Calu3 (cell line): ENCODE data around the gene CACNA1F. TPM values are rescaled to one million over a fixed set of nuclear protein-coding genes. Genes with fewer than 3 reads are reported as not detected.

Experiments used
- BruUV-seq: library from RNA; stranded (reverse); fragments of 400-500 nt; replicated peaks from 2 replicates; lab custom pipeline; 2021; lab: Mats Ljungman, UMichigan
- CTCF ChIA-PET: fragments of 300-600 bp; sonication (Branson Sonifier 250); formaldehyde crosslinking; loops from one replicate; lab custom pipeline; 2022; ENCODE audit warnings: antibody characterized with exemption; lab: Charles Lee
- DNase-seq: peaks from one replicate; pipeline ENCODE4 v3.0.0; 2022
- H3K27ac Mint-ChIP-seq: one replicate; pipeline ENCODE4 v1.8.0; 2022; ENCODE audit warnings: mixed read lengths; ENCODE audit not compliant: unreplicated experiment
- H3K27me3 Mint-ChIP-seq: one replicate; pipeline ENCODE4 v1.8.0; 2022; ENCODE audit warnings: mixed read lengths; ENCODE audit not compliant: unreplicated experiment
- H3K36me3 Mint-ChIP-seq: one replicate; pipeline ENCODE4 v1.8.0; 2022; ENCODE audit warnings: mild to moderate bottlenecking, moderate library complexity, mixed read lengths; ENCODE audit not compliant: insufficient read depth, unreplicated experiment
- H3K4me1 Mint-ChIP-seq: one replicate; pipeline ENCODE4 v1.8.0; 2022; ENCODE audit warnings: mild to moderate bottlenecking, low read depth, mixed read lengths; ENCODE audit not compliant: unreplicated experiment
- H3K4me3 Mint-ChIP-seq: one replicate; pipeline ENCODE4 v1.8.0; 2022; ENCODE audit warnings: mild to moderate bottlenecking, low read depth, moderate library complexity, mixed read lengths; ENCODE audit not compliant: unreplicated experiment
- H3K9me3 Mint-ChIP-seq: one replicate; pipeline ENCODE4 v1.8.0; 2022; ENCODE audit warnings: low read depth, mixed read lengths; ENCODE audit not compliant: unreplicated experiment
- intact Hi-C: fragments of 100-400 bp; cut with micrococcal nuclease; formaldehyde crosslinking; loops from one replicate; pipeline ENCODE4 v1.10.0; 2022; ENCODE audit not compliant: unreplicated experiment
- total RNA-seq: library from RNA; stranded (reverse); gene quantifications from 2 replicates; pipeline ENCODE4 v1.2.3, GENCODE V29; 2022
- TF ChIP-seq, protein P1 (sequence below): fragments of 200-600 bp; IDR thresholded peaks from one replicate; pipeline ENCODE4 v1.8.0; 2022; ENCODE audit warnings: antibody characterized with exemption; ENCODE audit not compliant: unreplicated experiment

The CACNA1F gene
- total RNA-seq, 1 experiment from 2014 or later = not detected

DNA sequence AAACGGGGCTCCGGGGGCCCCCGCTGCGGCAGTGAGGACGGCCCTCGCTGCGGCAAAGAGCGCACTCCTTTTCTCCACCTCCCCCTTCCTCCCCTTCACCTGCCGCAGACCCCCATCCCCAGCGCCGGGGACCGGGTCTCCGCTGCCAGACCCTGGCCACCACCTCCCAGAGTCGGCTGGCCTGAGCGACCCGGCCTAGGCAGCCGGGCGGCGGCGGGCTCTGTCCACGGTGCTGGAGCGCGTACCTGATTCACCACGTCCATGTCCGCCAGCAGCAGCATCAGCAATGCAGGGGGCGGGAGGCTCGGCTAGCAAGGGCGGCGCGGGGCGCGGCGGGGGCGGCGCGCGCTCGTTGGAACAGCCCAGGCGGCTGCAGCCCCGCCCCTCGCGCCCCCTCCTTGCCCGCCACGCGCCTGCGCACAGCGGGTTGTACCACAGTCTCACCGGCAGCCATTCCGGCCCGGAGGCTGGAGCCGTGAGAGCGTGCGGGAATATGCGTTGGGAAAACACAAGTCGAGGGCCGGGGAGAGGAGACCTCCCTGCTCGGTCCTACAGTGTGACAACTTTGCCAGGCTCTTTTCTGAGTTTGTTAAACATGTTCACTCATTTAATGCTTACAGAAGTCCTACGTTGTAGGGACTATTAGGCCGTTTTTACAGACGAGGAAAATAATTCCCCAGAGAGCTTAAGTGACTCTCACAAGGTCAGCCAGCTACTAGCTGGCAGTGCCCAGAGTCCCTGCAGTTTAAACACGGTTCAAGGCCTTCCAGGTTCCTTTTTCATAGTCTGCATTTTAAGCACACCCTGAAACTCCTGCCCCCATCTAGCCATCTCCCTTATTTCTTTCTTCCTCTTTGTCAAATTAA lies 33.0 kb downstream of the CACNA1F start, which contains the start of gene SYP:
TSS of gene SYP (minus strand) at position 288 of the 866 bp plus-strand sequence. CDS start at position 281, 7 bp downstream.
- Mint-ChIP-seq H3K9me3 (no peaks in the 10 kb centered on the region), H3K4me3 (peak within 1 kb of the TSS; percentile 20), H3K4me1 (peaks cover 10% of the 10 kb centered on the region), H3K27me3 (peaks cover 40% of the 10 kb centered on the region), H3K36me3 (peaks cover 11% of the 10 kb centered on the region), H3K27ac (no peak within 1 kb of the TSS)
- intact Hi-C loops = loop anchor here (10.0 kb wide), 1 partner anchor 555 kb away; no protein-coding TSS in a partner anchor
- TF ChIP-seq, protein P1, sequence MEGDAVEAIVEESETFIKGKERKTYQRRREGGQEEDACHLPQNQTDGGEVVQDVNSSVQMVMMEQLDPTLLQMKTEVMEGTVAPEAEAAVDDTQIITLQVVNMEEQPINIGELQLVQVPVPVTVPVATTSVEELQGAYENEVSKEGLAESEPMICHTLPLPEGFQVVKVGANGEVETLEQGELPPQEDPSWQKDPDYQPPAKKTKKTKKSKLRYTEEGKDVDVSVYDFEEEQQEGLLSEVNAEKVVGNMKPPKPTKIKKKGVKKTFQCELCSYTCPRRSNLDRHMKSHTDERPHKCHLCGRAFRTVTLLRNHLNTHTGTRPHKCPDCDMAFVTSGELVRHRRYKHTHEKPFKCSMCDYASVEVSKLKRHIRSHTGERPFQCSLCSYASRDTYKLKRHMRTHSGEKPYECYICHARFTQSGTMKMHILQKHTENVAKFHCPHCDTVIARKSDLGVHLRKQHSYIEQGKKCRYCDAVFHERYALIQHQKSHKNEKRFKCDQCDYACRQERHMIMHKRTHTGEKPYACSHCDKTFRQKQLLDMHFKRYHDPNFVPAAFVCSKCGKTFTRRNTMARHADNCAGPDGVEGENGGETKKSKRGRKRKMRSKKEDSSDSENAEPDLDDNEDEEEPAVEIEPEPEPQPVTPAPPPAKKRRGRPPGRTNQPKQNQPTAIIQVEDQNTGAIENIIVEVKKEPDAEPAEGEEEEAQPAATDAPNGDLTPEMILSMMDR = no peak
- CTCF ChIA-PET = no interaction called here
- DNase-seq = peak; percentile 92
- BruUV-seq = no TSS peak

DNA sequence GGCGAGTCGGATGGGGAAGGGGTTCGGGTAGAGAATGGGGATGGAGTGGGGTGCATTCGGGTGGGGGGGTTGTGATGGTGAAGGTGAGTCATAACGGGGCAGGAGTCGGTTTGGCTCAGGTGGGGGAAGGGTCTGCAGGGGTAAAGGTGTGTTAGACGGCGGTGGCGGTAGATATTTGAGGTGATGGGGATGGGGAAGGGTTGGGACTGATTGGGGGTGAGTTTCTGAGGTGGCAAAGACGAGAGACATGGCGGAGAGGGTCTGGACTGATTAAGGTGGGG lies 33.9 kb downstream of the CACNA1F start:
- Mint-ChIP-seq H3K27ac (no peak overlapping the region), H3K27me3 (peaks cover 35% of the 10 kb centered on the region)
- no TSS peak for BruUV-seq

DNA sequence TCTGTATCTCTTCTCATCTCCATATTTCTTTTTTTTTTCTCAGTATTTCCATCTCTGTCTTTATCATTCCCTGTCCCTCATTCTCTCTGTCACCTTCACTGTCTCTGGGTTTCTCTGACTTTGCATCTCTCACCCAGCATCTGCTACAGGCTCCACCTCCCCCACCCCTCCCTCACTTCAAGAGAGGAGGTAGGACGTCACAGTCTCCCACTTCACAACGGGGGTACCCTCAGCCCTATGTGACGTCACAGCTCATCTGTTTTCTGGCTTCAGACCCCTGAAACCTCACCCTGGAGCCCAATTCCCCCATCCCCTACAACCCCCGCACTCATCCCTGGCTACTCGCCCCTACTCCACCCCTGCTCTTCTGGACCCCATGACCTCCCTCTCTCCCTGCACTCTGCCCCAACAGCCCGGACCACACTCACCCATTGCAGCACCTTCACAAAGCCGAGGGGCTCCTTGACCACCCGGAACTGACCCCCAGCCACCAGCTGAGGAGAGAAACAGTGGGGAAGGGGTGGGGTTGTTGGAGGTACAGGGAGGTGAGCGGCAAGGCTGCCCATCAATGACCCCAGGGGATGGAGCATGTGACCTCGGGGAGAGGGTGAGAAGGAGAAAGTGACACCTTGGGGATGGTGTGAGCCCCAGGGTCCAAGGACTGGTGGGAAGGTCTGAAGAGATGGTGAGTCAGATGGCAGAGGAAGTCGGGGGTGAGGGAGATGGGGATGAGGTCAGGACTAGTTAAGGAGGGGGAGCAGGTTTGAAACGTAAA lies 34.4 kb downstream of the CACNA1F start:
- intact Hi-C loops = loop anchor here (10.0 kb wide), 1 partner anchor 556 kb away; no protein-coding TSS in a partner anchor
- CTCF ChIA-PET = no interaction called here
- no TSS peak for BruUV-seq

More for the DNA sequence above, 33.9 kb downstream of the CACNA1F start:
- no peak for DNase-seq
- peaks cover 11% of the 10 kb centered on the region for H3K36me3 Mint-ChIP-seq
- H3K9me3 Mint-ChIP-seq = no peaks in the 10 kb centered on the region
- H3K4me3 Mint-ChIP-seq = no peak overlapping the region
- intact Hi-C loops = loop anchor here (10.0 kb wide), 1 partner anchor 556 kb away; no protein-coding TSS in a partner anchor
- CTCF ChIA-PET = no interaction called here
- TF ChIP-seq, protein P1 = no peak
- H3K4me1 Mint-ChIP-seq = peaks cover 10% of the 10 kb centered on the region

DNA sequence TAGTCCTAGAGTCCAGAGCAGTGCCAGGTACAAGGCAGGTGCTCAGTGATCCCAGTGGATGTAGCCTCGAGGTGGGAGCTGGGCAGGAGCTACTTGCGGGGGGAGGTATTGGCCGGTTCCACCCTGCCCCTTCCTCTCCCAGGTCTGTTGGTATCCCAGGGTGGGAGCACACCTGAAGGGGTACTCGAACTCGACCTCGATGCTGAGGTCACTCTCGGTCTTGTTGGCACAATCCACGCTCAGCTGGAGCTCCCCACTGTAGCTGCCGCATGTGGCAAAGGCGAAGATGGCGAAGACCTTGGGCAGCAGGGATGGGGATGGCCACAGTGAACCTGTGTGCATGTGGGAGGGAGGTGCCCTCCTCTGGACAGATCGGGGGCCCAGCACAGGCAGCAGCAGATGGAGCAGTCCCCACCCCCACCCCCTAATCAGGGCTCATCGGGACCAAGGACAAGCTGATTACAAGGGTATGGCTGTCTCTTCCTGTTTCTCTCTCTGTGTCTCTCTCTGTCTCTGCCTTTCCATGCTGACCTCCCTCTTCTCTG lies 35.5 kb downstream of the CACNA1F start:
- intact Hi-C loops = loop anchor here (10.0 kb wide), 1 partner anchor 557 kb away; no protein-coding TSS in a partner anchor
- no peak overlapping the region for H3K27ac Mint-ChIP-seq
- CTCF ChIA-PET = no interaction called here
- no peaks in the 10 kb centered on the region for H3K9me3 Mint-ChIP-seq
- BruUV-seq = no TSS peak
- peaks cover 10% of the 10 kb centered on the region for H3K4me1 Mint-ChIP-seq
- H3K27me3 Mint-ChIP-seq = peaks cover 23% of the 10 kb centered on the region
- TF ChIP-seq, protein P1 = no peak
- H3K36me3 Mint-ChIP-seq = peaks cover 5% of the 10 kb centered on the region
- DNase-seq = no peak
- H3K4me3 Mint-ChIP-seq = no peak overlapping the region

More for the DNA sequence above, 34.4 kb downstream of the CACNA1F start:
- Mint-ChIP-seq H3K4me3 (no peak overlapping the region), H3K36me3 (peaks cover 10% of the 10 kb centered on the region), H3K9me3 (no peaks in the 10 kb centered on the region), H3K27me3 (peaks cover 29% of the 10 kb centered on the region), H3K4me1 (peaks cover 10% of the 10 kb centered on the region), H3K27ac (no peak overlapping the region)
- TF ChIP-seq, protein P1 = no peak
- no peak for DNase-seq
